Neural progenitor cell (in vitro differentiated cells): ENCODE measurements around the gene BRD3. TPM values are rescaled to one million over a fixed set of nuclear protein-coding genes. Genes with fewer than 3 reads are reported as not detected.

Experiments used
- DNase-seq: peaks from one replicate; pipeline ENCODE4 v3.0.0-alpha.2; 2016; ENCODE audit warnings: low spot score
- H2AFZ ChIP-seq: fragments of 200-600 bp; sonication (generic); replicated peaks from 2 replicates; pipeline ENCODE4 v1.6.1; 2016; ENCODE audit warnings: antibody characterized with exemption
- H3F3A ChIP-seq: fragments of 200-600 bp; sonication (generic); 2 replicates; pipeline ENCODE4 v1.6.1; 2016; ENCODE audit warnings: antibody characterized with exemption, low read depth
- H3K27ac ChIP-seq: fragments of 200-600 bp; sonication (generic); 2 replicates; pipeline ENCODE4 v1.5.1; 2016; ENCODE audit warnings: mild to moderate bottlenecking
- H3K27me3 ChIP-seq: fragments of 200-600 bp; sonication (generic); 2 replicates; pipeline ENCODE4 v1.6.1; 2016; ENCODE audit warnings: mild to moderate bottlenecking, moderate library complexity
- H3K36me3 ChIP-seq: fragments of 200-600 bp; sonication (generic); 2 replicates; pipeline ENCODE4 v1.5.1; 2016
- H3K4me1 ChIP-seq: fragments of 200-600 bp; sonication (generic); 2 replicates; pipeline ENCODE4 v1.6.1; 2016; ENCODE audit warnings: mixed run types
- H3K4me2 ChIP-seq: fragments of 200-600 bp; sonication (generic); 2 replicates; pipeline ENCODE4 v1.6.1; 2016
- H3K4me3 ChIP-seq: fragments of 200-600 bp; sonication (generic); 2 replicates; pipeline ENCODE4 v1.5.1; 2016
- H3K79me2 ChIP-seq: fragments of 200-600 bp; sonication (generic); 2 replicates; pipeline ENCODE4 v1.6.1; 2016; ENCODE audit warnings: low read depth
- H3K9ac ChIP-seq: fragments of 200-600 bp; sonication (generic); 2 replicates; pipeline ENCODE4 v1.6.1; 2016
- H3K9me3 ChIP-seq: fragments of 200-600 bp; sonication (generic); 2 replicates; pipeline ENCODE4 v1.5.1; 2016; ENCODE audit warnings: low read depth
- H4K20me1 ChIP-seq: fragments of 200-600 bp; sonication (generic); 2 replicates; pipeline ENCODE4 v1.6.1; 2016; ENCODE audit warnings: low read depth
- H3K27ac Mint-ChIP-seq: 3 replicates; pipeline ENCODE4 v1.8.0; 2021; ENCODE audit warnings: mixed read lengths
- H3K27me3 Mint-ChIP-seq: 2 replicates; pipeline ENCODE4 v1.8.0; 2022; ENCODE audit warnings: low read depth, mild to moderate bottlenecking, inconsistent platforms, moderate library complexity, mixed read lengths; ENCODE audit not compliant: insufficient read depth
- H3K36me3 Mint-ChIP-seq: 3 replicates; pipeline ENCODE4 v1.8.0; 2021; ENCODE audit warnings: mixed read lengths
- H3K4me1 Mint-ChIP-seq: 3 replicates; pipeline ENCODE4 v1.8.0; 2021; ENCODE audit warnings: mixed read lengths
- H3K4me3 Mint-ChIP-seq: 3 replicates; pipeline ENCODE4 v1.8.0; 2021; ENCODE audit warnings: mild to moderate bottlenecking, moderate library complexity, mixed read lengths
- H3K9me3 Mint-ChIP-seq: 3 replicates; pipeline ENCODE4 v1.8.0; 2020; ENCODE audit warnings: mixed read lengths
- CTCF ChIP-seq: fragments of 200-600 bp; sonication (generic); IDR thresholded peaks from 2 replicates; pipeline ENCODE4 v1.5.1; 2017; ENCODE audit warnings: antibody characterized with exemption, mild to moderate bottlenecking
- EZH2 ChIP-seq: fragments of 200-600 bp; sonication (generic); IDR thresholded peaks from 2 replicates; pipeline ENCODE4 v1.6.1; 2017; ENCODE audit warnings: antibody characterized with exemption, mild to moderate bottlenecking, moderate library complexity
- EZH2phosphoT487 ChIP-seq: fragments of 200-600 bp; sonication (generic); IDR thresholded peaks from 2 replicates; pipeline ENCODE4 v1.6.1; 2017; ENCODE audit warnings: antibody characterized with exemption
- total RNA-seq: library from RNA; depleted of rRNA; stranded (reverse); fragments of >200 nt; gene quantifications from 2 replicates; pipeline ENCODE4 v1.2.3, GENCODE V29; 2015; ENCODE audit warnings: low replicate concordance

The BRD3 gene
- total RNA-seq, 1 donor from 2014 or later, result 14.8 TPM

GRCh38 chr9:134010310-134011173 lies 57.3 kb downstream of the BRD3 start:
- H3F3A ChIP-seq, result no peaks in the 10 kb centered on the region
- Mint-ChIP-seq H3K9me3 (peaks cover 25% of the 10 kb centered on the region), H3K27me3 (peaks cover 17% of the 10 kb centered on the region), H3K4me3 (no peak overlapping the region), H3K36me3 (peaks cover 3% of the 10 kb centered on the region), H3K27ac (no peak overlapping the region), H3K4me1 (no peaks in the 10 kb centered on the region)
- DNase-seq, result no peak
- no peaks in the 10 kb centered on the region for H3K27me3 ChIP-seq
- no peaks in the 10 kb centered on the region for H4K20me1 ChIP-seq
- H2AFZ ChIP-seq, result no peak overlapping the region
- no peak overlapping the region for H3K27ac ChIP-seq
- peaks cover 10% of the 10 kb centered on the region for H3K9me3 ChIP-seq
- no peak overlapping the region for H3K9ac ChIP-seq
- no peaks in the 10 kb centered on the region for H3K36me3 ChIP-seq
- no peaks in the 10 kb centered on the region for H3K4me1 ChIP-seq
- no peaks in the 10 kb centered on the region for H3K79me2 ChIP-seq
- TF ChIP-seq EZH2 (no peak), CTCF (no peak), EZH2phosphoT487 (no peak)
- no peak overlapping the region for H3K4me2 ChIP-seq
- H3K4me3 ChIP-seq, result no peak overlapping the region

- Histone ChIP-seq H3K4me3 (no peak overlapping the region), H3K27ac (no peak overlapping the region), H3K9ac (no peak overlapping the region), H3K4me2 (no peak overlapping the region), H3K36me3 (no peaks in the 10 kb centered on the region), H3K4me1 (no peaks in the 10 kb centered on the region), H3F3A (no peaks in the 10 kb centered on the region), H3K79me2 (no peaks in the 10 kb centered on the region), H3K9me3 (no peaks in the 10 kb centered on the region), H2AFZ (no peak overlapping the region), H3K27me3 (no peaks in the 10 kb centered on the region), H4K20me1 (no peaks in the 10 kb centered on the region)
- Mint-ChIP-seq H3K27me3 (peaks cover 14% of the 10 kb centered on the region), H3K27ac (no peak overlapping the region), H3K4me1 (no peaks in the 10 kb centered on the region), H3K4me3 (no peak overlapping the region), H3K9me3 (peaks cover 15% of the 10 kb centered on the region), H3K36me3 (no peaks in the 10 kb centered on the region)
- no peak for DNase-seq
- no peak for TF ChIP-seq CTCF
- no peak for TF ChIP-seq EZH2
- no peak for TF ChIP-seq EZH2phosphoT487
Observed at GRCh38 chr9:134007571-134007970, 60.3 kb downstream of the BRD3 start.

DNA sequence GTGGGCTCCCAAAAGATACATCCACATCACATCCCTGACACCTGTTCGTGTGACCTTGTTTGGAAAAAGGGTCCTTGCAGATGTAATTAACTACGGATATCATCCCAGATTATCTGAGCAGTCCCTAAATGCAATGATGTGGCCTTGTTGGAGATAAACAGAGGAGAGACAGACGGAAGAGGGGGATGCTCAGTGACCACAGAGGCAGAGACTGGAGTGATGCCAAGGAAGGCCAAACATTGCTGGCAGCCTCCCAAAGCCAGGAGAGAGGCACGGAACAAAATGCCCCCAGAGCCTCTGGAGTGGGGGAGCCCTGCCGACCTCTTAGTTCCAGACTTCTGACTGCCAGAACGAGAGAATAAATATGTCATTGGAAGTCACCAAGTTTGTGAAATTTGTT lies 60.7 kb downstream of the BRD3 start:
- no peaks in the 10 kb centered on the region for H3K27me3 ChIP-seq
- Mint-ChIP-seq H3K4me3 (no peak overlapping the region), H3K9me3 (peaks cover 18% of the 10 kb centered on the region), H3K36me3 (no peaks in the 10 kb centered on the region), H3K4me1 (no peaks in the 10 kb centered on the region), H3K27me3 (peaks cover 14% of the 10 kb centered on the region), H3K27ac (no peak overlapping the region)
- H3K9ac ChIP-seq, result no peak overlapping the region
- no peaks in the 10 kb centered on the region for H3K79me2 ChIP-seq
- no peaks in the 10 kb centered on the region for H4K20me1 ChIP-seq
- no peak overlapping the region for H3K4me3 ChIP-seq
- no peaks in the 10 kb centered on the region for H3F3A ChIP-seq
- H3K36me3 ChIP-seq, result no peaks in the 10 kb centered on the region
- no peaks in the 10 kb centered on the region for H3K9me3 ChIP-seq
- H3K4me1 ChIP-seq, result no peaks in the 10 kb centered on the region
- TF ChIP-seq CTCF (no peak), EZH2phosphoT487 (no peak), EZH2 (no peak)
- H2AFZ ChIP-seq, result no peak overlapping the region
- no peak overlapping the region for H3K27ac ChIP-seq
- DNase-seq, result no peak
- no peak overlapping the region for H3K4me2 ChIP-seq
